Neuronal stem cell (in vitro differentiated cells): Measurements from ENCODE around the gene LTBP2.

Experiments
- DNase-seq: peaks from one replicate; pipeline ENCODE4 v3.0.0-alpha.2; 2013; ENCODE audit warnings: low spot score
- H2AFZ ChIP-seq: one replicate; pipeline ENCODE4 v1.6.1; 2013; ENCODE audit warnings: mild to moderate bottlenecking, low read length, inconsistent platforms
- H2AK5ac ChIP-seq: 2 replicates; pipeline ENCODE4 v1.6.1; 2013; ENCODE audit warnings: low read depth, mild to moderate bottlenecking, inconsistent platforms, low read length, moderate library complexity, mixed read lengths
- H2BK120ac ChIP-seq: 2 replicates; pipeline ENCODE4 v1.6.1; 2013; ENCODE audit warnings: low read depth, mild to moderate bottlenecking, inconsistent platforms, low read length, moderate library complexity, mixed read lengths
- H2BK12ac ChIP-seq: one replicate; pipeline ENCODE4 v1.6.1; 2013; ENCODE audit warnings: low read length, inconsistent platforms
- H2BK15ac ChIP-seq: 2 replicates; pipeline ENCODE4 v1.6.1; 2013; ENCODE audit warnings: mild to moderate bottlenecking, low read length, inconsistent platforms, mixed read lengths
- H2BK5ac ChIP-seq: one replicate; pipeline ENCODE4 v1.6.1; 2013; ENCODE audit warnings: inconsistent platforms, mild to moderate bottlenecking, low read length, moderate library complexity
- H3K14ac ChIP-seq: one replicate; pipeline ENCODE4 v1.6.1; 2013; ENCODE audit warnings: low read length, inconsistent platforms
- H3K18ac ChIP-seq: 2 replicates; pipeline ENCODE4 v1.6.1; 2013; ENCODE audit warnings: low read length, inconsistent platforms
- H3K23ac ChIP-seq: 2 replicates; pipeline ENCODE4 v1.6.1; 2013; ENCODE audit warnings: low read depth, mild to moderate bottlenecking, mixed read lengths, low read length, inconsistent platforms; ENCODE audit not compliant: poor library complexity
- H3K27ac ChIP-seq: replicated peaks from 3 replicates; pipeline ENCODE4 v1.5.1; 2013; ENCODE audit warnings: low read length, inconsistent platforms
- H3K27me3 ChIP-seq, 3 experiments: 2 replicates each; pipeline ENCODE4 v1.6.1; 2013; ENCODE audit warnings: low read length in 3 of 3, mild to moderate bottlenecking in 2 of 3, inconsistent platforms in 1 of 3, low read depth in 1 of 3, mixed read lengths in 1 of 3, moderate library complexity in 1 of 3; ENCODE audit not compliant: control insufficient read depth in 3 of 3, insufficient read depth in 3 of 3
- H3K36me3 ChIP-seq, 2 donors: replicated peaks in 1 of 2; 2 replicates each; pipeline ENCODE4 v1.6.1; 2013; ENCODE audit warnings: low read length in 2 of 2; ENCODE audit not compliant: control insufficient read depth in 2 of 2, insufficient read depth in 2 of 2
- H3K4ac ChIP-seq: 2 replicates; pipeline ENCODE4 v1.6.1; 2013; ENCODE audit warnings: inconsistent platforms, mild to moderate bottlenecking, low read length, moderate library complexity
- H3K4me1 ChIP-seq, 2 donors: 1 replicate in 1 of 2; 2 replicates in 1 of 2; pipeline ENCODE4 v1.6.1; 2013; ENCODE audit warnings: low read length in 2 of 2, low read depth in 1 of 2; ENCODE audit not compliant: control insufficient read depth in 2 of 2, insufficient read depth in 1 of 2
- H3K4me2 ChIP-seq: one replicate; pipeline ENCODE4 v1.6.1; 2013; ENCODE audit warnings: mild to moderate bottlenecking, low read length, inconsistent platforms; ENCODE audit not compliant: insufficient read depth, poor library complexity, severe bottlenecking
- H3K4me3 ChIP-seq, 2 donors: 2 replicates each; pipeline ENCODE4 v1.5.1; 2013; ENCODE audit warnings: low read length in 2 of 2, mild to moderate bottlenecking in 2 of 2, inconsistent platforms in 1 of 2, moderate library complexity in 1 of 2
- H3K79me1 ChIP-seq: one replicate; pipeline ENCODE4 v1.6.1; 2013; ENCODE audit warnings: low read depth, mild to moderate bottlenecking, inconsistent platforms, low read length, moderate library complexity
- H3K9ac ChIP-seq: one replicate; pipeline ENCODE4 v1.6.1; 2013; ENCODE audit warnings: mild to moderate bottlenecking, low read depth, low read length, inconsistent platforms; ENCODE audit not compliant: poor library complexity
- H3K9me3 ChIP-seq, 2 donors: replicated peaks in 1 of 2; 2 replicates each; pipeline versions ENCODE3 to v1.6.1; 2013; ENCODE audit warnings: low read length in 2 of 2, mild to moderate bottlenecking in 2 of 2, inconsistent platforms in 1 of 2, low read depth in 1 of 2, mixed read lengths in 1 of 2, moderate library complexity in 1 of 2; ENCODE audit not compliant: control insufficient read depth in 2 of 2, insufficient read depth in 1 of 2
- H4K8ac ChIP-seq: one replicate; pipeline ENCODE4 v1.6.1; 2013; ENCODE audit warnings: low read depth, mild to moderate bottlenecking, inconsistent platforms, low read length, moderate library complexity
- H4K91ac ChIP-seq: one replicate; pipeline ENCODE4 v1.6.1; 2013; ENCODE audit warnings: low read length, low read depth, mild to moderate bottlenecking, inconsistent platforms; ENCODE audit not compliant: poor library complexity
- WGBS, 2 donors: extraction: QIAGEN DNeasy Blood & Tissue Kit; methylation state at CpG; one replicate each; pipeline ENCODE4 v1.1.7; 2013; ENCODE audit warnings: missing lambda C conversion rate in 2 of 2, mixed read lengths in 1 of 2; ENCODE audit not compliant: insufficient read length in 2 of 2, insufficient replicate concordance in 1 of 2; ENCODE audit errors: extremely low coverage in 2 of 2; 5-methylcytosine and 5-hydroxymethylcytosine counted together

The LTBP2 gene

GRCh38 chr14:74490486-74490885 lies 121.6 kb downstream of the LTBP2 start:
- peaks cover 8% of the 10 kb centered on the region in 2 donors for H3K4me1 ChIP-seq
- no peak overlapping the region for H2BK120ac ChIP-seq
- H4K8ac ChIP-seq = no peak overlapping the region
- no peak overlapping the region for H3K4me2 ChIP-seq
- no peak overlapping the region for H3K27ac ChIP-seq
- no peak overlapping the region for H3K9ac ChIP-seq
- no peak overlapping the region for H2AK5ac ChIP-seq
- no peaks in the 10 kb centered on the region for H3K27me3 ChIP-seq
- DNase-seq = no peak
- no peak overlapping the region for H3K23ac ChIP-seq
- peaks cover 6% of the 10 kb centered on the region for H3K79me1 ChIP-seq
- H4K91ac ChIP-seq = no peak overlapping the region
- H2BK12ac ChIP-seq = no peak overlapping the region
- H3K9me3 ChIP-seq = no peaks in the 10 kb centered on the region
- no CpG with 5 or more reads among the region's 1 CpG for WGBS, 2 donors
- H3K36me3 ChIP-seq = peaks cover 13 to 18% of the 10 kb centered on the region in 2 donors
- H3K4me3 ChIP-seq = no peak overlapping the region
- no peak overlapping the region for H2BK15ac ChIP-seq
- no peak overlapping the region for H3K18ac ChIP-seq
- no peak overlapping the region for H3K14ac ChIP-seq
- H2BK5ac ChIP-seq = no peak overlapping the region
- H2AFZ ChIP-seq = no peak overlapping the region
- no peak overlapping the region for H3K4ac ChIP-seq

GRCh38 chr14:74488786-74489397 lies 123.1 kb downstream of the LTBP2 start:
- no peaks in the 10 kb centered on the region for H3K27me3 ChIP-seq
- DNase-seq = no peak
- H3K9me3 ChIP-seq = no peaks in the 10 kb centered on the region
- H2BK5ac ChIP-seq = no peak overlapping the region
- H3K14ac ChIP-seq = no peak overlapping the region
- no peak overlapping the region for H2BK12ac ChIP-seq
- no peak overlapping the region for H2AK5ac ChIP-seq
- H3K18ac ChIP-seq = no peak overlapping the region
- H3K9ac ChIP-seq = no peak overlapping the region
- peaks cover 2% of the 10 kb centered on the region for H3K79me1 ChIP-seq
- H2AFZ ChIP-seq = no peak overlapping the region
- H2BK120ac ChIP-seq = no peak overlapping the region
- H3K27ac ChIP-seq = no peak overlapping the region
- H3K4me1 ChIP-seq = peaks cover 3 to 5% of the 10 kb centered on the region in 2 donors
- H3K4me2 ChIP-seq = no peak overlapping the region
- H4K91ac ChIP-seq = no peak overlapping the region
- peaks cover 13 to 18% of the 10 kb centered on the region in 2 donors for H3K36me3 ChIP-seq
- no peak overlapping the region for H3K23ac ChIP-seq
- no peak overlapping the region for H4K8ac ChIP-seq
- H3K4me3 ChIP-seq = no peak overlapping the region
- no peak overlapping the region for H2BK15ac ChIP-seq
- H3K4ac ChIP-seq = no peak overlapping the region

GRCh38 chr14:74486164-74486563 lies 125.9 kb downstream of the LTBP2 start:
- no peak overlapping the region for H4K8ac ChIP-seq
- H3K4me2 ChIP-seq = no peak overlapping the region
- no peak overlapping the region for H4K91ac ChIP-seq
- H3K23ac ChIP-seq = no peak overlapping the region
- peaks cover 0 to 3% of the 10 kb centered on the region in 2 donors for H3K4me1 ChIP-seq
- H3K9me3 ChIP-seq = no peaks in the 10 kb centered on the region
- WGBS, 2 donors = no CpG with 5 or more reads among the region's 3 CpGs
- no peak overlapping the region for H3K18ac ChIP-seq
- H3K27ac ChIP-seq = no peak overlapping the region
- H2AFZ ChIP-seq = no peak overlapping the region
- no peak overlapping the region for H2AK5ac ChIP-seq
- H3K4ac ChIP-seq = no peak overlapping the region
- no peak overlapping the region for H2BK15ac ChIP-seq
- no peaks in the 10 kb centered on the region for H3K27me3 ChIP-seq
- H2BK12ac ChIP-seq = no peak overlapping the region
- no peak overlapping the region for H2BK5ac ChIP-seq
- no peaks in the 10 kb centered on the region for H3K79me1 ChIP-seq
- no peak overlapping the region for H3K4me3 ChIP-seq
- H3K9ac ChIP-seq = no peak overlapping the region
- no peak overlapping the region for H2BK120ac ChIP-seq
- peaks cover 22 to 44% of the 10 kb centered on the region in 2 donors for H3K36me3 ChIP-seq
- H3K14ac ChIP-seq = no peak overlapping the region
- no peak for DNase-seq

- H3K4me3 ChIP-seq = no peak overlapping the region
- no peaks in the 10 kb centered on the region for H3K79me1 ChIP-seq
- no peak overlapping the region for H3K9ac ChIP-seq
- H2BK15ac ChIP-seq = no peak overlapping the region
- H3K27ac ChIP-seq = no peak overlapping the region
- no peak overlapping the region for H3K23ac ChIP-seq
- no peaks in the 10 kb centered on the region for H3K9me3 ChIP-seq
- H2BK5ac ChIP-seq = no peak overlapping the region
- H3K27me3 ChIP-seq = no peaks in the 10 kb centered on the region
- H3K18ac ChIP-seq = no peak overlapping the region
- H3K14ac ChIP-seq = no peak overlapping the region
- DNase-seq = no peak
- H3K36me3 ChIP-seq = peaks cover 29 to 64% of the 10 kb centered on the region in 2 donors
- H3K4me2 ChIP-seq = no peak overlapping the region
- H4K8ac ChIP-seq = no peak overlapping the region
- no peak overlapping the region for H2AK5ac ChIP-seq
- peaks cover 0 to 8% of the 10 kb centered on the region in 2 donors for H3K4me1 ChIP-seq
- no peak overlapping the region for H4K91ac ChIP-seq
- no peak overlapping the region for H2AFZ ChIP-seq
- H3K4ac ChIP-seq = no peak overlapping the region
- H2BK120ac ChIP-seq = no peak overlapping the region
- H2BK12ac ChIP-seq = no peak overlapping the region
These were observed 128.7 kb downstream of the LTBP2 start for GRCh38 chr14:74483321-74483720.
